SK-N-MC (cell line): ENCODE measurements around the gene MYO9A.

Experiments
- EZH2 ChIP-seq: fragments of 200-600 bp; sonication (generic); IDR thresholded peaks from one replicate; pipeline ENCODE4 v1.6.1; 2017; ENCODE audit warnings: antibody characterized with exemption
- FOXP2 ChIP-seq: optimal IDR thresholded peaks from 2 replicates; pipeline ENCODE3; 2011; ENCODE audit warnings: mild to moderate bottlenecking, moderate library complexity; ENCODE audit not compliant: insufficient read depth; ENCODE audit errors: extremely low read length, control extremely low read depth
- POLR2AphosphoS5 ChIP-seq: IDR thresholded peaks from 2 replicates; pipeline ENCODE4 v1.6.1; 2012; ENCODE audit warnings: mild to moderate bottlenecking, low read depth, low read length, borderline replicate concordance

- TF ChIP-seq EZH2 (no peak), POLR2AphosphoS5 (no peak), FOXP2 (no peak)
Measured at GRCh38 chr15:72117486-72118016, 399 bp downstream of the MYO9A start.
